ENCODE measurements around the gene PPM1L. TPM values are rescaled to one million over a fixed set of nuclear protein-coding genes. Genes with fewer than 3 reads are reported as not detected.

Gene PPM1L
- total RNA-seq, 1 experiment from 2014 or later = 10.6 TPM

- no TSS peak for BruUV-seq (replicated peaks)
- Histone ChIP-seq H3K4me1 (ENCODE audit: insufficient read depth, low read length, poor library complexity, severe bottlenecking) (no peaks in the 10 kb centered on the region), H3K36me3 (ENCODE audit: insufficient read depth, low read length, poor library complexity, severe bottlenecking) (no peaks in the 10 kb centered on the region), H3K9me3 (ENCODE audit: low read depth, low read length, poor library complexity, severe bottlenecking) (no peaks in the 10 kb centered on the region), H3K4me3 (ENCODE audit: low read depth, low read length, poor library complexity, severe bottlenecking) (no peak overlapping the region), H3K27ac (ENCODE audit: low read depth, low read length, poor library complexity, severe bottlenecking) (no peak overlapping the region), H3K27me3 (replicated peaks; ENCODE audit: insufficient read depth, low read depth, low read length, poor library complexity) (no peaks in the 10 kb centered on the region)
- no peak for TF ChIP-seq EZH2 (IDR thresholded peaks at IDR 0.05; ENCODE audit: borderline replicate concordance, low read depth, low read length, poor library complexity, severe bottlenecking)
- TF ChIP-seq, protein P1, sequence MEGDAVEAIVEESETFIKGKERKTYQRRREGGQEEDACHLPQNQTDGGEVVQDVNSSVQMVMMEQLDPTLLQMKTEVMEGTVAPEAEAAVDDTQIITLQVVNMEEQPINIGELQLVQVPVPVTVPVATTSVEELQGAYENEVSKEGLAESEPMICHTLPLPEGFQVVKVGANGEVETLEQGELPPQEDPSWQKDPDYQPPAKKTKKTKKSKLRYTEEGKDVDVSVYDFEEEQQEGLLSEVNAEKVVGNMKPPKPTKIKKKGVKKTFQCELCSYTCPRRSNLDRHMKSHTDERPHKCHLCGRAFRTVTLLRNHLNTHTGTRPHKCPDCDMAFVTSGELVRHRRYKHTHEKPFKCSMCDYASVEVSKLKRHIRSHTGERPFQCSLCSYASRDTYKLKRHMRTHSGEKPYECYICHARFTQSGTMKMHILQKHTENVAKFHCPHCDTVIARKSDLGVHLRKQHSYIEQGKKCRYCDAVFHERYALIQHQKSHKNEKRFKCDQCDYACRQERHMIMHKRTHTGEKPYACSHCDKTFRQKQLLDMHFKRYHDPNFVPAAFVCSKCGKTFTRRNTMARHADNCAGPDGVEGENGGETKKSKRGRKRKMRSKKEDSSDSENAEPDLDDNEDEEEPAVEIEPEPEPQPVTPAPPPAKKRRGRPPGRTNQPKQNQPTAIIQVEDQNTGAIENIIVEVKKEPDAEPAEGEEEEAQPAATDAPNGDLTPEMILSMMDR (conservative IDR thresholded peaks at IDR 0.05; ENCODE audit: low read depth, low read length) = no peak
- no peak for DNase-seq (ENCODE audit: low spot score)
- POLR2A ChIA-PET (ENCODE audit: low non-redundant PET) = no interaction called here
- intact Hi-C loops (cut with micrococcal nuclease; ENCODE audit: unreplicated experiment) = no loop called here
- CTCF ChIA-PET = no interaction called here
Observed at GRCh38 chr3:160768031-160768430, 12.0 kb downstream of the PPM1L start.

GRCh38 chr3:160768918-160769317 is 12.9 kb downstream of the PPM1L start:
- H3K4me1 ChIP-seq (ENCODE audit: insufficient read depth, low read length, poor library complexity, severe bottlenecking) = no peaks in the 10 kb centered on the region
- H3K9me3 ChIP-seq (ENCODE audit: low read depth, low read length, poor library complexity, severe bottlenecking) = no peaks in the 10 kb centered on the region
- ChIA-PET POLR2A (ENCODE audit: low non-redundant PET) (no interaction called here), CTCF (no interaction called here)
- H3K36me3 ChIP-seq (ENCODE audit: insufficient read depth, low read length, poor library complexity, severe bottlenecking) = no peaks in the 10 kb centered on the region
- no peak overlapping the region for H3K27ac ChIP-seq (ENCODE audit: low read depth, low read length, poor library complexity, severe bottlenecking)
- no peaks in the 10 kb centered on the region for H3K27me3 ChIP-seq (replicated peaks; ENCODE audit: insufficient read depth, low read depth, low read length, poor library complexity)
- no peak overlapping the region for H3K4me3 ChIP-seq (ENCODE audit: low read depth, low read length, poor library complexity, severe bottlenecking)
- TF ChIP-seq EZH2 (IDR thresholded peaks at IDR 0.05; ENCODE audit: borderline replicate concordance, low read depth, low read length, poor library complexity, severe bottlenecking) = no peak
- intact Hi-C loops (cut with micrococcal nuclease; ENCODE audit: unreplicated experiment) = no loop called here
- no TSS peak for BruUV-seq (replicated peaks)
- no peak for DNase-seq (ENCODE audit: low spot score)

GRCh38 chr3:160771811-160772459 is 15.9 kb downstream of the PPM1L start:
- Histone ChIP-seq H3K4me3 (ENCODE audit: low read depth, low read length, poor library complexity, severe bottlenecking) (no peak overlapping the region), H3K36me3 (ENCODE audit: insufficient read depth, low read length, poor library complexity, severe bottlenecking) (no peaks in the 10 kb centered on the region), H3K27me3 (replicated peaks; ENCODE audit: insufficient read depth, low read depth, low read length, poor library complexity) (no peaks in the 10 kb centered on the region), H3K27ac (ENCODE audit: low read depth, low read length, poor library complexity, severe bottlenecking) (no peak overlapping the region), H3K4me1 (ENCODE audit: insufficient read depth, low read length, poor library complexity, severe bottlenecking) (no peaks in the 10 kb centered on the region), H3K9me3 (ENCODE audit: low read depth, low read length, poor library complexity, severe bottlenecking) (no peaks in the 10 kb centered on the region)
- TF ChIP-seq EZH2 (IDR thresholded peaks at IDR 0.05; ENCODE audit: borderline replicate concordance, low read depth, low read length, poor library complexity, severe bottlenecking) = no peak
- TF ChIP-seq, protein P1 (conservative IDR thresholded peaks at IDR 0.05; ENCODE audit: low read depth, low read length) = no peak
- intact Hi-C loops (cut with micrococcal nuclease; ENCODE audit: unreplicated experiment) = no loop called here
- BruUV-seq (replicated peaks) = no TSS peak
- CTCF ChIA-PET = no interaction called here
- POLR2A ChIA-PET (ENCODE audit: low non-redundant PET) = no interaction called here
- DNase-seq (ENCODE audit: low spot score) = no peak

DNA sequence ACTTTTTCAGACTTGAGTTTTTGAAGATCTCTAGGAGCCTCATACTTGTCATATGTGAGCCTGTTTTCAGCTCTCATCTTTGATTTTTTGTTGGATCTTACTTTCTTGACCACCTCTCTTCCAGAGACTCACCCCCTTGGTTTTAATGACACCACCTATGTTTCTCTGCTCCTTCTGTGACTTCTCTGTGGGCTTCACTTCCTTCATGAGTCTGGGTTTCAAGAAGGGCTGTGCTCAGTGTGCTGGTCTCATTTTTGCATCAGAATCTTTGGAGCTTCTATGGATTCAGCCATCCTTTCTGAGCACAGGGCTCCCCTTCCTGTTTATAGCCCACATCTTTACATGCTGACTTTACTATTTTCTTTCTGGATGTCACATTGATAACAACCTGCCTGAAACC is 17.7 kb downstream of the PPM1L start:
- H3K9me3 ChIP-seq (ENCODE audit: low read depth, low read length, poor library complexity, severe bottlenecking) = no peaks in the 10 kb centered on the region
- H3K4me3 ChIP-seq (ENCODE audit: low read depth, low read length, poor library complexity, severe bottlenecking) = no peak overlapping the region
- CTCF ChIA-PET = no interaction called here
- BruUV-seq (replicated peaks) = no TSS peak
- POLR2A ChIA-PET (ENCODE audit: low non-redundant PET) = no interaction called here
- no peak for TF ChIP-seq EZH2 (IDR thresholded peaks at IDR 0.05; ENCODE audit: borderline replicate concordance, low read depth, low read length, poor library complexity, severe bottlenecking)
- TF ChIP-seq, protein P1 (conservative IDR thresholded peaks at IDR 0.05; ENCODE audit: low read depth, low read length) = no peak
- H3K4me1 ChIP-seq (ENCODE audit: insufficient read depth, low read length, poor library complexity, severe bottlenecking) = no peaks in the 10 kb centered on the region
- H3K36me3 ChIP-seq (ENCODE audit: insufficient read depth, low read length, poor library complexity, severe bottlenecking) = no peaks in the 10 kb centered on the region
- DNase-seq (ENCODE audit: low spot score) = no peak
- H3K27me3 ChIP-seq (replicated peaks; ENCODE audit: insufficient read depth, low read depth, low read length, poor library complexity) = no peaks in the 10 kb centered on the region
- intact Hi-C loops (cut with micrococcal nuclease; ENCODE audit: unreplicated experiment) = no loop called here
- no peak overlapping the region for H3K27ac ChIP-seq (ENCODE audit: low read depth, low read length, poor library complexity, severe bottlenecking)
